HG03025 (cell line): ENCODE data around the gene RAB5A.
"Not testable (repeated sequence)": the region's sequence is repeated elsewhere in the genome, so short reads cannot be mapped to it uniquely, and the experiment has no call there.

ENCODE experiments used
- ATAC-seq: cut with Tn5 transposase; IDR thresholded peaks from one replicate; pipeline ENCODE4 v1.9.1; 2021; ENCODE audit warnings: mild to moderate bottlenecking, moderate library complexity; ENCODE audit not compliant: unreplicated experiment, low FRiP score

The RAB5A gene

DNA sequence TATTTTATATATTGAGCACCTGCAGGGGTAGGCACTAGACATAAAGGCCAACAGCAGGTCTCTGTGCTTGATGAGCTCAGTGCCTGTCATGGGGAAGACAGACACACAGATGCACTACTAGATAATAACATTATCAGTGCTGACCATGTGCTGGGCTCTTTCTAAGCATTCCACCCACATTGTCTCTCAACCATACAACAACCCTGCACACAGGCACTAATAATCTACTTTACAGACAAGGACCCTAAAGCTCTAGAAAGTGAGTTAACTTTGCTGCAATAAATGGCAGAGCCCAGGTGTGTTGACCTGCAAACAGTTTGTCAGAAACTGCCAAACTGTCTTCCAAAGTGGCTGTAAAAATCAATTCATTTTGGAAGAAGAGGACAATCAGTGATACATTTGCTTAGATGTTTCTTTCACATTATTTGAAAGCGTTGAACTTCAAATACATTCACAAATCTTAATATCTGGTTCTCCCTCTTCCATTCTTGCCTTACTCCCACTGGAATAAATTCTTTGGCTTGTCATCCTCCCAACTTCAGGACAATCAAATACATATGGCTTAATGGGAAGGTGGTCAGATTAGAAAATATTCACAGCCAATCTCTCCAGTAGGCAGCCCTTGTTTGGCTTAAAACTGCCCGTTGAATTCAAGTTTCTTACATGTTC lies 76.2 kb downstream of the RAB5A start:
- no peak for ATAC-seq

DNA sequence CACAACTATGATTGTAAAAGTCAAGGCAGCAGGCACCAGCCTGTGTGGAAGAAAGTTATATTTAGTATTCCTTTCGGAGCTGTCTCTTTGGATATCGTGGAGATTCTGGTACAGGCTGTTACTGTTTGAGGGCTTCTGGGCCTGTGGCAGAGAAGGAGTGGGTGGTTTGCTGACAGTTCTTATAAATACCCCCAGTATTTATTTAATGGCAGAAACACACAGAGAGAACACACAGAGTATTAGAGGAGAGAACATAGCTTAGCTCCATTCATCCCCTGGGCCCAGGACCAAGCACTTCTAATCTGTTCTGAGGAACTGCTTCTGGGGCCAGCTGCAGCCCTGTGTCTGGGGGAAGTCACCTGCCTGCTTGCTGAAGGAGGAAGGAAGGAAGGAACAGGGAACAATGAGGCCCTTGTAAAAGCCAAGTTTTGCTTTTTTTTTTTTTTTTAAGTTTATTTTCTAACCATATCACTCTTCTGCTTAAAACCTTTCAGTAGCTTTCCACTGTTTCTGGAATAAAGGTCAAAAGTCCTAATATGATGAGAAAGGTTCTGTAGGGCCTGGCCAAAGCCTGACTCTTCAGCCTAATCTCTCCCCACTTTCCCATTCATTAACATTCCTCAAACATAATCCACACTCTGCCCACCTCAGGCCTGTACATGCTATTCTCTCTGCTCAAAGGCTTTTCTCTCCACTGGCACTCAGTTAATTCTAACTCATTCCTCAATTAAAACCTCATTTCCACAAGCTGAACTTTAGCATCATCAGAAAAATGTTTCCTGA lies 76.9 kb downstream of the RAB5A start:
- ATAC-seq: no peak

DNA sequence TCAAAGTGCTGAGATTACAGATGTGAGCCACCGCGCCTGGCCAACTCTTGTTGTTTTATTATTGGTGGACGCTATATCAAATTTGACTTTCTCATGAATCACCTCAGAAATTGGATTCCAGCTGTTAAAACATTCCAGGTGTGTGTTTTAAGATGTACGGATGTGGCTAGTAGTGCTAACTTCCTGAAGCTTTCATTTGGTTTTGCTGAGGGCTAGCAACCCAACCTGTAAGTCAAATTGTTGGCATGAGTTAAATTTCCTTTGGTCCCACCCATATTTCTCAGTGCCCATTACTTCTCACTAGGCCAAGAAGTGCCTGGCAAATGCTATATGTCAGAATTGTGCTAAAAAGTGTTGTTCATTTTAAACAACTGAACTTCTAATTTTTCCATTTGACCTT lies 80.2 kb downstream of the RAB5A start:
- no peak for ATAC-seq

DNA sequence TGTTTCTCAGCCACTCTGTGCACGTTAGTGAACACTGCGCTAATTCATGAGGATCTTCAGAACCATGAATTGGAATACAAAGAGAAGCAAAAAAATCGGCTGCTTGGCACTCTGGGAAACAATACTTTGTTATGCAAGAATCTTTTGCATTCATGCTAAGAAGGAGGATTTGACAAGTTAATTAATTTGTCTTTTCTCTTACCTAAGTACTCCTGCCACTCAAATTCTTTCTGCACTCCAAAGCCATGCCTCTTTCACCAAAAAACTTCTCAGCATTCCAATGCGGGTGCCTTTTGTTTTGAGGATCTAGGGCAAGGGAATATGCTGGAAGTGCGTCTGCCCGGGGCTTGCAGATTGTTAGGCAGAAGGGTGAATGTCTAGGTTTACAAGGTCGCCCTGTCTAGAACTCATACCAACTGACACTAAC lies 82.0 kb downstream of the RAB5A start:
- no peak for ATAC-seq

DNA sequence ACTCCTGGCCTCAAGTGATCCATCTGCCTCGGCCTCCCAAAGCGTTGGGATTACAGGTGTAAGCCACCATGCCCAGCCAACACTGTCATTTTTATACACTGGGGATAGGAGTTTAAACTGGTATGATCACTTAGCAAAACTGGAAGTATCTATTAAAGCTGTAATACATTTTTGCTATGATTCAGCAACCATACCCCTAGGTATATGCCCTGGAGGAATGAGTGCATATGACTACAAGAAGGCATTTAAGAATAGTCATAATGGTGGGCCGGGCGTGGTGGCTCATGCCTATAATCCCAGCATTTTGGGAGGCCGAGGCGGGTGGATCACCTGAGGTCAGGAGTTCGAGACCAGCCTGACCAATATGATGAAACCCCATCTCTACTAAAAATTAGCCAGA lies 85.0 kb downstream of the RAB5A start:
- not testable (repeated sequence) for ATAC-seq
